Measurements from ENCODE around the gene FRMD4A.

DNA sequence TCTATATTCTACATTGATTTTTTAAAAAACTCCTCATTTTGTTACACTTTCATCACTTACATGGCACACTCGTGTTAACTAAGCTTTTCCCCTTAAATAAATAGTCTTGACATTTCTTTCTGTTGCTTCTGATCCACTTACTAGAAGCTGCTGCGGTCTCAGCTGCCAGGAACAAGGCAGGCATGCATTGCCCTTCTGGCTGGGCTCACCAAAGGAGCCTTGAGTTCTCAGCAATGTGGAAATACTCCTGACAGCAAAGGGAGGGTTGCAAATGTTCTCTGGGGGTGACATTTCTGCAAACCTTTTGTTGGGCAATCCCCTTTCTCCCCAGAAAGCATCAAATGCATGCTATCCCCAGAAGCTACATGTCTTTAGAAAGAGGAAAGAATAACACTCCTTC lies 393.9 kb downstream of the FRMD4A start:
- TF ChIP-seq CTCF (IDR thresholded peaks at IDR 0.05) (no peak), EP300 (IDR thresholded peaks at IDR 0.05) (no peak), POLR2A (IDR thresholded peaks at IDR 0.05) (no peak)

All from upper lobe of left lung (tissue), 4 donors.